Left lung (tissue), 10 donors: Measurements from ENCODE around the gene RERE. TPM values are rescaled to one million over a fixed set of nuclear protein-coding genes. Genes with fewer than 3 reads are reported as not detected.

Source experiments
- ATAC-seq: fragments of 200-7000 bp; cut with Tn5 transposase; one replicate; pipeline ENCODE4 v1.9.1; 2020; ENCODE audit warnings: moderate library complexity
- DNase-seq, 4 donors: peaks; one replicate each; pipeline ENCODE4 v3.0.0-alpha.2; 2013 to 2020
- H3K27ac ChIP-seq, 2 donors: fragments of 200-600 bp; sonication (generic) in 1 of 2; one replicate each; pipeline versions ENCODE4 v1.5.0 to v1.8.0; 2020 to 2021
- H3K27me3 ChIP-seq, 2 donors: fragments of 200-600 bp; sonication (generic) in 1 of 2; one replicate each; pipeline versions ENCODE4 v1.5.0 to v1.8.0; 2020 to 2021
- H3K36me3 ChIP-seq, 2 donors: fragments of 200-600 bp; sonication (generic) in 1 of 2; one replicate each; pipeline versions ENCODE4 v1.5.0 to v1.8.0; 2020 to 2021
- H3K4me1 ChIP-seq, 2 donors: fragments of 200-600 bp; one replicate each; pipeline ENCODE4 v1.8.0; 2021
- H3K4me3 ChIP-seq, 2 donors: fragments of 200-600 bp; sonication (generic) in 1 of 2; one replicate each; pipeline versions ENCODE4 v1.5.0 to v1.8.0; 2020 to 2021; ENCODE audit warnings: mild to moderate bottlenecking in 1 of 2
- H3K9me3 ChIP-seq, 2 donors: fragments of 200-600 bp; sonication (generic) in 1 of 2; one replicate each; pipeline versions ENCODE4 v1.5.0 to v1.8.0; 2020 to 2021
- CTCF ChIP-seq, 2 donors: fragments of 200-600 bp; sonication (generic) in 1 of 2; IDR thresholded peaks; one replicate each; pipeline versions ENCODE4 v1.5.0 to v1.8.0; 2021; ENCODE audit warnings: antibody characterized with exemption in 2 of 2
- intact Hi-C, 2 donors: fragments of 100-400 bp; cut with DNase I; formaldehyde crosslinking; loops; one replicate each; pipeline versions ENCODE4 v1.11.2 to v1.14.2; 2022
- polyA plus RNA-seq, 6 donors: library from polyadenylated mRNA; unstranded; fragments of 120-200 nt; gene quantifications; one replicate each; pipeline ENCODE4 v1.2.1, GENCODE V29; 2013; ENCODE audit not compliant: insufficient read length in 6 of 6
- total RNA-seq, 2 donors: library from RNA; stranded (reverse); fragmentation: NEBNext Ultra II Directional; extraction: Animal tissue kit (Norgen Biotek cat#: 25700); gene quantifications; one replicate each; pipeline ENCODE4 v1.2.1, GENCODE V29; 2021
- donor health status: DM: no; HTN: yes; CAD: no.
- donor health status: DM: no; HTN: no; CAD: no.

Gene RERE
- total and polyA plus RNA-seq, 8 donors: 73.3 to 135 (median 130) TPM

GRCh38 chr1:8590721-8591351 is 226.6 kb downstream of the RERE start:
- no peaks in the 10 kb centered on the region for H3K27me3 ChIP-seq
- no peaks in the 10 kb centered on the region for H3K9me3 ChIP-seq
- ATAC-seq: peak; percentile 73
- H3K4me1 ChIP-seq: peaks cover 0 to 8% of the 10 kb centered on the region in 2 donors
- H3K36me3 ChIP-seq: no peaks in the 10 kb centered on the region
- H3K4me3 ChIP-seq: no peak overlapping the region
- no peak for DNase-seq
- no peak overlapping the region for H3K27ac ChIP-seq
- intact Hi-C loops: no loop called here
- TF ChIP-seq CTCF (IDR thresholded peaks at IDR 0.05): no peak

GRCh38 chr1:8589571-8589970 is 227.9 kb downstream of the RERE start:
- Histone ChIP-seq H3K27me3 (no peaks in the 10 kb centered on the region), H3K27ac (no peak overlapping the region), H3K36me3 (no peaks in the 10 kb centered on the region), H3K4me1 (peaks cover 0 to 6% of the 10 kb centered on the region in 2 donors), H3K4me3 (no peak overlapping the region), H3K9me3 (no peaks in the 10 kb centered on the region)
- DNase-seq (no peak), ATAC-seq (no peak)
- intact Hi-C loops: no loop called here
- TF ChIP-seq CTCF (IDR thresholded peaks at IDR 0.05): no peak

- H3K4me3 ChIP-seq: no peak overlapping the region
- no peaks in the 10 kb centered on the region for H3K9me3 ChIP-seq
- no peak for TF ChIP-seq CTCF (IDR thresholded peaks at IDR 0.05)
- H3K27ac ChIP-seq: no peak overlapping the region
- no peaks in the 10 kb centered on the region for H3K36me3 ChIP-seq
- H3K4me1 ChIP-seq: peaks cover 0 to 6% of the 10 kb centered on the region in 2 donors
- DNase-seq (no peak), ATAC-seq (no peak)
- intact Hi-C loops: no loop called here
- H3K27me3 ChIP-seq: no peaks in the 10 kb centered on the region
Observed at GRCh38 chr1:8587784-8588183, 229.7 kb downstream of the RERE start.

GRCh38 chr1:8586438-8586837 is 231.0 kb downstream of the RERE start:
- no peaks in the 10 kb centered on the region for H3K27me3 ChIP-seq
- intact Hi-C loops: no loop called here
- peaks cover 0 to 6% of the 10 kb centered on the region in 2 donors for H3K4me1 ChIP-seq
- H3K9me3 ChIP-seq: no peaks in the 10 kb centered on the region
- no peak for ATAC-seq
- TF ChIP-seq CTCF (IDR thresholded peaks at IDR 0.05): no peak
- no peak for DNase-seq
- no peak overlapping the region for H3K27ac ChIP-seq
- H3K36me3 ChIP-seq: no peaks in the 10 kb centered on the region
- no peak overlapping the region for H3K4me3 ChIP-seq

GRCh38 chr1:8584316-8584715 is 233.1 kb downstream of the RERE start:
- DNase-seq: no peak
- intact Hi-C loops: no loop called here
- Histone ChIP-seq H3K4me1 (no peaks in the 10 kb centered on the region), H3K4me3 (no peak overlapping the region), H3K27ac (no peak overlapping the region), H3K36me3 (no peaks in the 10 kb centered on the region), H3K27me3 (no peaks in the 10 kb centered on the region), H3K9me3 (no peaks in the 10 kb centered on the region)
- no peak for ATAC-seq
- no peak for TF ChIP-seq CTCF (IDR thresholded peaks at IDR 0.05)
